Astrocyte (in vitro differentiated cells and primary cell): ENCODE data around the gene PARP8. TPM values are rescaled to one million over a fixed set of nuclear protein-coding genes. Genes with fewer than 3 reads are reported as not detected.

Experiments
- DNase-seq: peaks from one replicate; pipeline ENCODE4 v3.0.0-alpha.2; 2010; ENCODE audit warnings: low read depth
- FAIRE-seq: peaks from 2 replicates; lab custom pipeline; 2011; peaks lifted over from hg19 to GRCh38; lab: Jason Lieb, UNC
- H2AFZ ChIP-seq: 2 replicates; pipeline ENCODE4 v1.6.0; 2012; ENCODE audit warnings: low read depth, low read length, inconsistent platforms
- H3K27ac ChIP-seq: 2 replicates; pipeline ENCODE4 v1.5.1; 2011; ENCODE audit warnings: low read depth, low read length, inconsistent platforms
- H3K27me3 ChIP-seq: 2 replicates; pipeline ENCODE4 v1.6.0; 2011; ENCODE audit warnings: low read length, inconsistent platforms; ENCODE audit not compliant: insufficient read depth
- H3K36me3 ChIP-seq: 2 replicates; pipeline ENCODE4 v1.5.1; 2011; ENCODE audit warnings: low read length, inconsistent platforms; ENCODE audit not compliant: insufficient read depth
- H3K4me1 ChIP-seq: 2 replicates; pipeline ENCODE4 v1.5.1; 2011; ENCODE audit warnings: low read length, inconsistent platforms; ENCODE audit not compliant: insufficient read depth
- H3K4me2 ChIP-seq: 2 replicates; pipeline ENCODE4 v1.6.0; 2012; ENCODE audit warnings: low read length, inconsistent platforms
- H3K4me3 ChIP-seq: 2 replicates; pipeline ENCODE4 v1.5.1; 2011; ENCODE audit warnings: low read depth, mild to moderate bottlenecking, low read length, inconsistent platforms; ENCODE audit not compliant: insufficient read depth
- H3K79me2 ChIP-seq: 2 replicates; pipeline ENCODE4 v1.6.0; 2012; ENCODE audit warnings: mild to moderate bottlenecking, low read length, inconsistent platforms; ENCODE audit not compliant: insufficient read depth
- H3K9ac ChIP-seq: 2 replicates; pipeline ENCODE4 v1.6.0; 2012; ENCODE audit warnings: mild to moderate bottlenecking, low read length, inconsistent platforms
- H3K9me3 ChIP-seq: 2 replicates; pipeline ENCODE4 v1.5.1; 2012; ENCODE audit warnings: low read depth, mild to moderate bottlenecking, low read length, inconsistent platforms; ENCODE audit not compliant: insufficient read depth
- H4K20me1 ChIP-seq: 2 replicates; pipeline ENCODE4 v1.6.0; 2012; ENCODE audit warnings: low read length, inconsistent platforms; ENCODE audit not compliant: insufficient read depth
- H3K27ac Mint-ChIP-seq: one replicate; pipeline ENCODE4 v1.8.0; 2021; ENCODE audit warnings: mild to moderate bottlenecking, mixed read lengths; ENCODE audit not compliant: unreplicated experiment
- H3K27me3 Mint-ChIP-seq: one replicate; pipeline ENCODE4 v1.8.0; 2021; ENCODE audit warnings: low read depth, mixed read lengths; ENCODE audit not compliant: unreplicated experiment
- H3K36me3 Mint-ChIP-seq: one replicate; pipeline ENCODE4 v1.8.0; 2021; ENCODE audit warnings: low read depth, mixed read lengths; ENCODE audit not compliant: unreplicated experiment
- H3K4me1 Mint-ChIP-seq: one replicate; pipeline ENCODE4 v1.8.0; 2021; ENCODE audit warnings: low read depth, mixed read lengths; ENCODE audit not compliant: unreplicated experiment
- H3K4me3 Mint-ChIP-seq: one replicate; pipeline ENCODE4 v1.8.0; 2021; ENCODE audit warnings: mild to moderate bottlenecking, moderate library complexity, mixed read lengths; ENCODE audit not compliant: unreplicated experiment
- H3K9me3 Mint-ChIP-seq: one replicate; pipeline ENCODE4 v1.8.0; 2021; ENCODE audit warnings: mild to moderate bottlenecking, mixed read lengths; ENCODE audit not compliant: unreplicated experiment
- EZH2 ChIP-seq: IDR thresholded peaks from 2 replicates; pipeline ENCODE4 v1.6.1; 2012; ENCODE audit warnings: mild to moderate bottlenecking, low read length, inconsistent platforms; ENCODE audit not compliant: insufficient read depth
- total RNA-seq: library from RNA; stranded (reverse); gene quantifications from 2 replicates; pipeline ENCODE4 v1.2.1, GENCODE V29; 2021
- TF ChIP-seq, protein P1 (sequence below): IDR thresholded peaks from 2 replicates; pipeline ENCODE4 v1.5.1; 2011; ENCODE audit warnings: low read depth, mild to moderate bottlenecking, inconsistent platforms, low read length, moderate library complexity; ENCODE audit not compliant: insufficient read depth

Gene PARP8
- total RNA-seq, 1 donor from 2014 or later: 36.1 TPM

GRCh38 chr5:50646591-50646990, 19.8 kb upstream of the PARP8 start:
- Histone ChIP-seq H3K79me2 (no peaks in the 10 kb centered on the region), H3K9ac (no peak overlapping the region), H2AFZ (no peak overlapping the region), H3K4me2 (no peak overlapping the region), H3K9me3 (no peaks in the 10 kb centered on the region), H3K4me3 (no peak overlapping the region), H3K4me1 (no peaks in the 10 kb centered on the region), H4K20me1 (no peaks in the 10 kb centered on the region), H3K27me3 (no peaks in the 10 kb centered on the region), H3K27ac (no peak overlapping the region), H3K36me3 (no peaks in the 10 kb centered on the region)
- no peak for DNase-seq
- peaks cover 4% of the 10 kb centered on the region for H3K4me1 Mint-ChIP-seq
- FAIRE-seq: no peak
- no peak overlapping the region for H3K27ac Mint-ChIP-seq
- H3K36me3 Mint-ChIP-seq: peaks cover 2% of the 10 kb centered on the region
- no peaks in the 10 kb centered on the region for H3K27me3 Mint-ChIP-seq
- no peak for TF ChIP-seq EZH2
- TF ChIP-seq, protein P1, sequence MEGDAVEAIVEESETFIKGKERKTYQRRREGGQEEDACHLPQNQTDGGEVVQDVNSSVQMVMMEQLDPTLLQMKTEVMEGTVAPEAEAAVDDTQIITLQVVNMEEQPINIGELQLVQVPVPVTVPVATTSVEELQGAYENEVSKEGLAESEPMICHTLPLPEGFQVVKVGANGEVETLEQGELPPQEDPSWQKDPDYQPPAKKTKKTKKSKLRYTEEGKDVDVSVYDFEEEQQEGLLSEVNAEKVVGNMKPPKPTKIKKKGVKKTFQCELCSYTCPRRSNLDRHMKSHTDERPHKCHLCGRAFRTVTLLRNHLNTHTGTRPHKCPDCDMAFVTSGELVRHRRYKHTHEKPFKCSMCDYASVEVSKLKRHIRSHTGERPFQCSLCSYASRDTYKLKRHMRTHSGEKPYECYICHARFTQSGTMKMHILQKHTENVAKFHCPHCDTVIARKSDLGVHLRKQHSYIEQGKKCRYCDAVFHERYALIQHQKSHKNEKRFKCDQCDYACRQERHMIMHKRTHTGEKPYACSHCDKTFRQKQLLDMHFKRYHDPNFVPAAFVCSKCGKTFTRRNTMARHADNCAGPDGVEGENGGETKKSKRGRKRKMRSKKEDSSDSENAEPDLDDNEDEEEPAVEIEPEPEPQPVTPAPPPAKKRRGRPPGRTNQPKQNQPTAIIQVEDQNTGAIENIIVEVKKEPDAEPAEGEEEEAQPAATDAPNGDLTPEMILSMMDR: no peak
- H3K4me3 Mint-ChIP-seq: no peak overlapping the region
- no peaks in the 10 kb centered on the region for H3K9me3 Mint-ChIP-seq

DNA sequence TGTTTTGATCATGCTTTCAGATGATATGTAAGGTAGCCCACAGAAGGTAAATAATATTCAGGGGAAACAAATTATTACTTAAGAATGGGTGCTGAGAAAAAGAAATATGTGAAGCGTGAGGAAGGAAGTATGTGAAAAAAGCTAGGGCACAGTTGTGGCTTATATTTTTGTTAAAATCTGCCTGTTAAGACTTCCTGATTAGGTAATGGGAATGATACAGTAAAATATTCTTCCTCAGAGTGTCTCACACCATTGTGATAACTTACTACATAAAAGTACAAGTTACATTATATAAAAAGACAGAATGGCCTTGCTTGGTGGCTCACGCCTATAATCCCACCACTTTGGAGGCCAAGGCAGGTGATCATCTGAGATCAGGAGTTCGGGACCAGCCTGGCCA, 18.7 kb upstream of the PARP8 start:
- H3K27me3 Mint-ChIP-seq: no peaks in the 10 kb centered on the region
- Histone ChIP-seq H3K9ac (no peak overlapping the region), H2AFZ (no peak overlapping the region), H3K27ac (no peak overlapping the region), H3K4me1 (no peaks in the 10 kb centered on the region), H3K36me3 (no peaks in the 10 kb centered on the region), H3K4me3 (no peak overlapping the region), H4K20me1 (no peaks in the 10 kb centered on the region), H3K79me2 (no peaks in the 10 kb centered on the region), H3K27me3 (no peaks in the 10 kb centered on the region), H3K9me3 (no peaks in the 10 kb centered on the region), H3K4me2 (no peak overlapping the region)
- no peaks in the 10 kb centered on the region for H3K9me3 Mint-ChIP-seq
- FAIRE-seq (no peak), DNase-seq (no peak)
- H3K4me1 Mint-ChIP-seq: peaks cover 4% of the 10 kb centered on the region
- TF ChIP-seq, protein P1: no peak
- TF ChIP-seq EZH2: no peak
- H3K4me3 Mint-ChIP-seq: no peak overlapping the region
- no peaks in the 10 kb centered on the region for H3K36me3 Mint-ChIP-seq
- no peak overlapping the region for H3K27ac Mint-ChIP-seq

DNA sequence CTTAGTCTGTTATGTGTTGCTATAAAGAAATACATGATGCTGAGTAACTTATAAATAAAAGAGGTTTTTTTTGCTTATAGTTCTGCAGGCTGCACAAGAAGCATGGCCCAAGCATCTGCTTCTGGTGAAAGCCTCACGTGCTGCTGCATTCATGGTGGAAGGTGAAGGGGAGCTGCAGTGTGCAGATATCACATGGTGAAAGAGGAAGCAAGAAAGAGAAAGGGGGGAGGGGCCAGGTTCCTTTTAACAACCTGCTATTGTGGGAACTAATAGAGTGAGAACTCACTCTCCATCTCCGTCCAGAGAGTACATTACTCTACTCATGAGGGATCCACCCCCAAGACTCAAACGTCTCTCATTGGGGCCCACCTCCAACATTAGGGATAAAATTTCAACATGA, 12.5 kb upstream of the PARP8 start:
- H3K4me1 ChIP-seq: no peaks in the 10 kb centered on the region
- H3K4me3 ChIP-seq: no peak overlapping the region
- no peak overlapping the region for H2AFZ ChIP-seq
- H3K27ac Mint-ChIP-seq: no peak overlapping the region
- no peak for TF ChIP-seq EZH2
- TF ChIP-seq, protein P1: no peak
- no peaks in the 10 kb centered on the region for H3K36me3 ChIP-seq
- no peak overlapping the region for H3K9ac ChIP-seq
- no peaks in the 10 kb centered on the region for H3K36me3 Mint-ChIP-seq
- no peak overlapping the region for H3K4me2 ChIP-seq
- H3K4me1 Mint-ChIP-seq: peaks cover 4% of the 10 kb centered on the region
- peaks cover 2% of the 10 kb centered on the region for H3K9me3 Mint-ChIP-seq
- H3K4me3 Mint-ChIP-seq: no peak overlapping the region
- no peaks in the 10 kb centered on the region for H4K20me1 ChIP-seq
- H3K9me3 ChIP-seq: no peaks in the 10 kb centered on the region
- no peak overlapping the region for H3K27ac ChIP-seq
- no peak for FAIRE-seq
- no peaks in the 10 kb centered on the region for H3K79me2 ChIP-seq
- no peaks in the 10 kb centered on the region for H3K27me3 Mint-ChIP-seq
- no peaks in the 10 kb centered on the region for H3K27me3 ChIP-seq
- no peak for DNase-seq
